ENCODE data around the gene WDR88.
"Not testable (repeated sequence)": the region's sequence is repeated elsewhere in the genome, so short reads cannot be mapped to it uniquely, and the experiment has no call there.

The WDR88 gene

DNA sequence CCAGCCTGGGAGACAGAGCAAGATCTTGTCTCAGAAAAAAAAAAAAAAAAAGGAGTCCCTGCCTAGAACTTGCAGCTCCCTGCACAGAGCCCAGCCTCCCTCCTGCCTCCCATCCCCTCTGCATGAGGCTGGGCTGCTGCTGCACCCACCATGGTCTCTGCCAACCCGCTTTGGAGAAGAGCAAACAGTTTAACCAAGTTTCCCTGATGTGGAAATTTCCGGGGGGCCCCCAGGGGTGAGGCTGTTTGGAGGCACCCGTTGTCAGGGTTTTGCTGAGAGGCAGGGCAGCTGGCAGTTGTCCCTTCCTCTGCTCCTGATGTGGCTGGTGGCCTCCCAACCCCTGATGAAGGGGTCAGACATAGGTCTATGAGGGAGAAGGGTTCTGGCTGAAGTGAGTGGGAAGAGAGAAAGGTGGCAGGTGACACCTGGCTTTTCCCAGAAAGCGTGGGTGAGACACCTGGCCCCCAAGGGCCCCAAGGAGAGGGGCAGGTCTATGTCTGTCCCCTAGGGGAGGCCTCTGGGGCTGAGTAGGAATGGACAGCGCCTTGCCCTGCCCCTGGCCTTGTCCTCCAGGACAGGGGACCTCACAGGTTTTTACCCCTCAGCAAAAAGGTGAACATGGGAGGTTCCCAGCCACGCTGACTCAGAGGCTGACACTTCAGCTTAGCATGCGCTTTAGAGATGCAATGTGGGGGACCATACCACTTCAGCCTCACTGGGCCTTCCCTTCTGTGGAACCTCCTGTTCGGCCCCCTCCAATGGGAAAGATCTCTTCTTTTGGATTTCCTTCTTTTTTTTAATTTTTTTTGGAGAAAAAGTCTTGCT is 67.7 kb downstream of the WDR88 start:
- DNase-seq: no peak

DNA sequence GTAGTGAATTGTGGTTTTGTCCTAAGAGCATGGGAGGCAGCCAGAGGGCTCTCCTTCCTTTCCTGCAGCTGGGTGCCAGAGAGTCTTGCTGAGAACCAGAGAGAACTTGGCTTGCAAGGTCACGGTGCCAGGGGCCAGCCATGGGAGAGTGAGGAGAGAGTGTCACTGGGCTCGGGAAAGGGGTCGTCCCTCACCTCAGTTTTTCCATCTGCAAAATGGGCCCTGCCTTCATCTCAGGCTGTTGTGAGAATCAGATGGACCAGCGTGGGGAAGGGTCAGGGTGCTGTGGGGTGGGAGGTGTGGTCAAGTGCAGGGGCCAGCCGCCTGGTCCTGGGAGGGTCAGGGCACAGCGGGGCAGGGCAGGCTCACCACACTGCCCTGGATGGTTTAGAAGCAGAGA is 69.6 kb downstream of the WDR88 start:
- no peak for DNase-seq

DNA sequence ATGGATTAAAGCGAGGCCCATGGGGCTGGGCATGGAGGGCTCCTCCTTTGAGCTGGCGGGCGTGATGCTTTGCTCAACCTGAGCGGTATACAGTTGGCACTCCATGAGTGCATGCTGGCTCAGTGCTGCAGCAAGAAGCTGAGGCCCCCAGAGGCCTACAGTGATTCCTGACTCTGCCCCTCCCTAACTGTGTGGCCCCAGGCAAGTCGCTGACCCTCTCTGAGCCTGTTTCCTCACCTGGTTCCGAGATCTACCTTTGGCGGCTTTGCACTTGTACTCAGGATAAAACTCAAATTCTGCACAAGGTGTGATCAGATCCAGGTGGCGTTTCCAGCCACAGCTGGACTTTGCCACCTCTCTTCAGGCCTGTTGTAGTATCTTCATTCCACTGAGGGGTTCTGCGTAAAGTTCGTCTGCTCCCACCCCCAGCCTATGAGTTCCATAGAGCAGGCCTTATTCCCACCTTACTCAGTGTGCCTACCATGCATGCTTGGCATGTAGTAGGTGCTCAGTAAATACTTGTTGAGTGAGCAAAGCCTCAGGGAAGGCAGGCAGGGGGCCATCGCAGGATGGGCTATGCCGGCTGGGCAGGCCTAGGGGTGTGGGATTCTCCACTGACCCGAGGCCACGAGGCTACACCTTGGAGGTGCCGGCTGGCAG is 70.1 kb downstream of the WDR88 start:
- no peak for DNase-seq

DNA sequence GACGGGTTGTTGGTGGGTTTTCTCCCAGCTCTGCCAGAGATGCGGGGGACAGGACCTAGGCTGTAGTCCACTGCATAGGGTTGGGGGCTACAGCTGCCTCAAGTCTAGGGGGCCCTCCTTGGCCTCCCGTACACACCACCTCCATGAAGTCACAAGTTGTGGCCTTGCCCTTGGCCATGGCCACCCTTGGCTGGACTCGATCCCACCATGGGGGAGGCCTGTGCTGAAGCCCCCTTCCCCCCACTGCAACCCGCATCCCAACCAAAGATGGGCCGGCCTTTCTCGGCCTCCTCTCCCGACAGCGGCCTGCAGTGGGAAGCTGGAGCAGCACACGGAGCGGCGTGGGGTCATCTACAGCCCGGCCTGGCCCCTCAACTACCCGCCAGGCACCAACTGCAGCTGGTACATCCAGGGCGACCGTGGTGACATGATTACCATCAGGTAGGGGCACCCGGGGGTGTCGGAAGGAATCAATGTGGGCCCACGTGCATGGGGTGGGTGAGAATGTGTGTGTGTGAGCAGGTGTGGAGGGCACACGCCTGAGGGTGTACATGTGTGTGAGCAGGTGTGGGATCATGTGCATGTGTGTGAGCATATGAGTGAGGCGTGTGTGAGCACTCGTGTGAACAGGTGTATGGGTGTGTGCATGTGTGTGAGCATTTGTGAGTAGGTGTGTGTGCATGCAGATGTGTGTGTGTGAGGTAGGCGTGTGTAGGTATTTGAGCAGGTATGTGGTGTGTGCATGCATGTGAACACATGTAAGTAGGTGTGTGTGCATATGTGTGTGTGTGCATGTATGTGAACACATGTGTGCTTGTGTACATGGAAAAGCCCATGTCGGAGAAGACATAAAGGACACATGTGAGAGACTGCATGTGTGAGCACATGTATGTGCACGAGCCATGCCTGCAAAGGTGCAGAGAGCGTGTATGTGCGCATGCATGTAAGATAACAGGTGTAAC is 70.9 kb downstream of the WDR88 start:
- DNase-seq: no peak

DNA sequence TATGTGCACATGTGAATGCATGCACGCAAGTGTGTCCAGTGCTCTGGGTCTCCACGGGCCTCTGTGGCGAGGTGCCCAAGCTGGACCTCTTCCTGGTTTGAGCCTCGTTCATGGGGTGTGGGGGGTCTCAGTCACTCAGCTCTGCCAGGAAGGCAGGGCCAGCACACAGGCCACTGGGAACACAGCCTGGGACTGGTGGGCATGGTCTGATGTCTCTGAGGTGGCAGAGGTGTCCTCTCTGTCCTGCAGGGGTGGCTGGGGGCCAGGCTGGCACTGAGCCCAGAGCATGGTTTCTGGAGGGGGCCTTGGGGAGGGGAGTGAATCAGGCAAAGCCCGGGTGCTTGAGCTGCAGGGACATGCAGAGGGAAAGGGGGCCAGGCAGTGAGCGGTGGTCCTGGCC is 71.6 kb downstream of the WDR88 start:
- DNase-seq: no peak

DNA sequence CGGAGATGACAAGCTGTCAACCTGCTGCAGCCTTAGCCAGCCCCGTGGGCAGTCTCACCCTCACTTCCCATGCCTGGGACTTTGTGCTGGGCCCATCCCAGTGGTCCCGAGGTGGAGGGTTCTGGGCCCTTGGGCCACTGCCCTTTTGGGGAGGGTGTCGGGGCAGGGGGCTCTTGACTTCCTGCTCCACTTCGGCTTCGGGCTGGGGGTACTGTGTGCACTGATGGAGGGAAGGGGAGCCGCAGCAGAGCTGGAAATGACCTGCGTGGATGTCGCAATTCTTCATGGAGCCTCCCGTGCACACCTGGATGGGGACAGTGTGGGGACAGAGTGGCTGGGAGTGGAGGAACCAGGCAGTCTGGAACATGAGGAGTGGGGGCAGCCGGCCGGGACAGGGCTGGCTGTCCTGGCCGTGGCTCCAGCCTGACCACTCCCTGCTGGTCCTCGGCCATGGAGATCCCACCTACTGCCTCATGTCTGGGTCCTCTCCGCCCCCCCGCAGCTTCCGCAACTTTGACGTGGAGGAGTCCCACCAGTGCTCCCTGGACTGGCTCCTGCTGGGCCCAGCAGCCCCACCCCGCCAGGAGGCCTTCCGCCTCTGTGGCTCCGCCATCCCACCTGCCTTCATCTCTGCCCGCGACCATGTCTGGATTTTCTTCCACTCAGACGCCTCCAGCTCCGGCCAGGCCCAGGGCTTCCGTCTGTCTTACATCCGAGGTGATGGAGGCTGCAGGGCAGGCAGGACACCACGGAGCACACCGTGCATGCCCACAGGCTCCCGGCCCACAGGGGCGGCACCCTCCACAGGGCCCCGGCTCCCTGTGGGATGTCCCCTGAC is 72.4 kb downstream of the WDR88 start:
- no peak for DNase-seq

DNA sequence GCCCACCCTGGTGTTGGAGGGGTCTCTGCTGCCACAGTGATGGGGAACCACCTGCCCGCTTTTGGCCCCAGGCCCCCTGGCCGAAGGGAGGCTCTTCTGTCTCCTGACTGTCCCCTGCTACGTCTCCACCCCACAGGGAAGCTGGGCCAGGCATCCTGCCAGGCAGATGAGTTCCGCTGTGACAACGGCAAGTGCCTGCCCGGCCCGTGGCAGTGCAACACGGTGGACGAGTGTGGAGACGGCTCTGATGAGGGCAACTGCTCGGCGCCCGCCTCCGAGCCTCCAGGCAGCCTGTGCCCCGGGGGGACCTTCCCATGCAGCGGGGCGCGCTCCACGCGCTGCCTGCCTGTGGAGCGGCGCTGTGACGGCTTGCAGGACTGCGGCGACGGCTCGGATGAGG is 73.2 kb downstream of the WDR88 start:
- no peak for DNase-seq

DNA sequence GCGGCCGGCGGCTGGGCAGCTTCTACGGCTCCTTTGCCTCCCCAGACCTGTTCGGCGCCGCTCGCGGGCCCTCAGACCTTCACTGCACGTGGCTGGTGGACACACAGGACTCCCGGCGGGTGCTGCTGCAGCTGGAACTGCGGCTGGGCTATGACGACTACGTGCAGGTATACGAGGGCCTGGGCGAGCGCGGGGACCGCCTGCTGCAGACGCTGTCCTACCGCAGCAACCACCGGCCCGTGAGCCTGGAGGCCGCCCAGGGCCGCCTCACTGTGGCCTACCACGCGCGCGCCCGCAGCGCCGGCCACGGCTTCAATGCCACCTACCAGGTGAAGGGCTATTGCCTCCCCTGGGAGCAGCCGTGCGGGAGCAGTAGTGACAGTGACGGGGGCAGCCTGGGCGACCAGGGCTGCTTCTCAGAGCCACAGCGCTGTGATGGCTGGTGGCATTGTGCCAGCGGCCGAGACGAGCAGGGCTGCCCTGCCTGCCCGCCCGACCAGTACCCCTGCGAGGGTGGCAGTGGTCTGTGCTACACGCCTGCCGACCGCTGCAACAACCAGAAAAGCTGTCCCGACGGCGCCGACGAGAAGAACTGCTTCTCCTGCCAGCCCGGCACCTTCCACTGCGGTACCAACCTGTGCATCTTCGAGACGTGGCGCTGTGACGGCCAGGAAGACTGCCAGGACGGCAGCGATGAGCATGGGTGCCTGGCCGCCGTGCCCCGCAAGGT is 73.8 kb downstream of the WDR88 start:
- no peak for DNase-seq

DNA sequence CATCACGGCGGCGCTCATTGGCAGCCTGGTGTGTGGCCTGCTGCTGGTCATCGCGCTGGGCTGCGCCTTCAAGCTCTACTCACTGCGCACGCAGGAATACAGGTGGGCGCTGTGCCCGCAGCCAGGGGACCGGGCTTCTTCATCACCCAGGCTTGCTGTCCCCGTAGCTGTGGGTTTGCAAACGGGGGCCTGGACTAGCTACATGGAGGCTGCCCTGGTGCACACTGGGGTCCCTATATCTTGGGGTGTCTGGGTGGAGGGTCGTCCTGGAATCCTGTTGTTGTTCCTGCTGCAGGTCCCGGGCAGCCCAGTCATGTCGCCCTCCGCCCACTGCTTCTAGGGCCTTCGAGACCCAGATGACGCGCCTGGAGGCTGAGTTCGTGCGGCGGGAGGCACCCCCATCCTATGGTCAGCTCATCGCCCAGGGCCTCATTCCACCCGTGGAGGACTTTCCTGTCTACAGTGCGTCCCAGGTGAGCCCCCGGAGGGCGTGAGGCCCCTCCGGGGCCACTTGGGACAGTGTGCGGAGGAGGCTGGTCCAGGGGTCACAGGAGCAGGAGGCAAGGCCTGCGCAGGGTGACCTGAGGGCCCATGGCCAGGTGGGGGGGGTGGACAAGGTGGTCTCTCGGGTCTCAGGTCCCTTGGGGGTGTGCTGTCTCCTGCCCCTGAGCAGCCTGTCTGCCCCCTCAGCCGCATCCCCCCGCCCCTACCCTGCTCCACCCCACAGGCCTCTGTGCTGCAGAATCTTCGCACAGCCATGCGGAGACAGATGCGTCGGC is 74.5 kb downstream of the WDR88 start:
- no peak for DNase-seq

DNA sequence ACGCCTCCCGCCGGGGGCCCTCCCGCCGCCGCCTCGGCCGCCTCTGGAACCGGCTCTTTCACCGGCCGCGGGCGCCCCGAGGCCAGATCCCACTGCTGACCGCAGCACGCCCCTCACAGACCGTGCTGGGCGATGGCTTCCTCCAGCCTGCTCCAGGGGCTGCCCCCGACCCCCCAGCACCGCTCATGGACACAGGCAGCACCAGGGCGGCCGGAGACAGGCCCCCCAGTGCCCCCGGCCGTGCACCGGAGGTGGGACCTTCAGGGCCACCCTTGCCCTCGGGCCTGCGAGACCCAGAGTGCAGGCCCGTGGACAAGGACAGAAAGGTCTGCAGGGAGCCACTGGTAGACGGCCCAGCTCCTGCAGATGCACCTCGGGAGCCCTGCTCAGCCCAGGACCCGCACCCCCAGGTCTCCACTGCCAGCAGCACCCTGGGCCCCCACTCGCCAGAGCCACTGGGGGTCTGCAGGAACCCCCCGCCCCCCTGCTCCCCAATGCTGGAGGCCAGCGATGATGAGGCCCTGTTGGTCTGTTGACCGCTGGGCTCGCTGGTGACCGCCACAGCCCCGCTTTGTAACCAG is 75.2 kb downstream of the WDR88 start:
- no peak for DNase-seq

DNA sequence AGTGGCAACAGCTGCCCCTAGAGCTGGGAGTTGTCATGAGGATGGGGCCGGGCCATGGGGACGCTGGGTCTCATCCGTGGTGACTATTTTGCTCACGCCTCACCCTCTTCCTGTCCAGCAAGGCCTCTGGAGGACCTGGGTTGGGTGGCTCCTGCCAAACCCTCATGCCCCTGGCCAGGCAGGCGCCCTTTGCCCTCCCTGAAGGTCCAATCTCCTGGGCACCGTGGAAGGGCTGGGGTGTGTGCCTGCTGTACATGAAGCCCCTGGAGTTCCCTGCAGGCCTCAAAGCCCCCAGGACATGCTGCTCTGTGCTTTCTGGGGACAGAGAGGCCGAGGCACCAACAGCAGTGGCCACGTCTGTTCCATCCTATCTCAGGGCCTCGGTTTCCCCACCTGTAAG is 76.0 kb downstream of the WDR88 start:
- DNase-seq: no peak

DNA sequence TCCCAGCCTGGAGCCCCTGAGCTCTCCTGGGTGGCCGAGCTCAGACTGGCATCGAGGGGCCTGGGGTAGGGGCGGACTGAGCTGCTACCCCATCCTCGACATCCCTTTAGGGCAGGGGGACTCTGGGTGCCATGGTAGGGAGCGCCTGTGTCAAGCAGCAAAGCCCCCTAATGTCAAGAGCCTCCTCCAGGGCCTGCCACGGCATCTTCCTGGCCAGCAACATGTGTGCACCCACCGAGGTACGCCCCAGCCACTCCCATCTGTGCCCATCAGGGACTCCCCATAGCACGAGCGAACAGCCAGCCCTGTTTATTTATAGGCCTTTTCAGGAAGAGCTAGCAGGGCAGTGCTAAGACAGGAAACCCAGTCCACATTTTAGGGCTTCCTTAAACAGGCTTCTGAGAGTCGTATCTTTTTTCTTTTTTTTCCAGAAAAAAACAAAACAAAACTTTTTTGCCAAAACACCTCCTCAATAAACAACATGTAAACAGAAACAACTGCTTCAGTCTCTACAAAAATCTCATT is 76.5 kb downstream of the WDR88 start:
- no peak for DNase-seq

DNA sequence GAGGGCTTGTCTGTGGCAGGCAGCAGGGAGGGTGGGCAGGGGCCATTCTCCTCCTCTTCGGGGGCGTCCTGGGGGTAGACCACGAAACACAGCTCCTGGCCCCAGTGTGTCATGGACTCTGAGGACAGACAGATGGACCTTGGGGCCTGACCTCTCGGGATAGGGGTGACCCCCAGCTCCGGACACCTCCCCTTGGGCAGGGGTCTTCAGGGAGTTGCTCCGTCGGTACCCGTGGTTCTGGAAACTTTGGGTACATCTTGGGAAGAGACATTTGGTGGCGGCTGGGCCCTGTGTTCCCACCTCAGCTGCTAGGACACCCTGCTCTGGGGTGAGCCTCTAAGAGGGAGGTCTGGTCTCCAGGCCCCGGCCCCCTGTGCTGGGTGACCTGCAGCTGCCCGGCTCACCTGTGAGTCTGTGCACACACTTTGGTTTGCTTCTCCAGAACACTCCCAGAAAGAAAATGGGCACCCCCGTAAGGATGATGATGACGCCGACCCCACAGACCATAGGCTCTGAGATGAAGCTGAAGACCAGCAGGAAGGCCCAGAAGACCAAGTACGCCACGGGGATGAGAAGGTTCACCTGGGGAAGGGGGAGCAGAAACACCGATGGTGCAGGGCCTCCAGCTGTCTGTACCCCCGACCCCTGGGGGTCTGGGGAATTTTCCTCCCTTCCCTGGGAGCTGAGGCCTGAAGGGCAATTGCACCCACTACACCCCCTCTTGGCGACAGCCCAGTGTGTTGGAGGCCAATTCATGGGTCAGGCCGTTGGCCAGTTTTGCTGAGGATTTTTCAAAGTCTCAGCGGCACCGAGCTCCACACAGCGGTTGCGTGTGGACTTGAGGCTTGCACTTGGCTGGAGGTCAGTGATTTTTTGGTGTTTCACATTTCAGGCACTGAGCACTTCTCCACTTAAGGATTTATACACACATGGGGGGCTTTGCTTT is 77.3 kb downstream of the WDR88 start:
- DNase-seq: no peak

DNA sequence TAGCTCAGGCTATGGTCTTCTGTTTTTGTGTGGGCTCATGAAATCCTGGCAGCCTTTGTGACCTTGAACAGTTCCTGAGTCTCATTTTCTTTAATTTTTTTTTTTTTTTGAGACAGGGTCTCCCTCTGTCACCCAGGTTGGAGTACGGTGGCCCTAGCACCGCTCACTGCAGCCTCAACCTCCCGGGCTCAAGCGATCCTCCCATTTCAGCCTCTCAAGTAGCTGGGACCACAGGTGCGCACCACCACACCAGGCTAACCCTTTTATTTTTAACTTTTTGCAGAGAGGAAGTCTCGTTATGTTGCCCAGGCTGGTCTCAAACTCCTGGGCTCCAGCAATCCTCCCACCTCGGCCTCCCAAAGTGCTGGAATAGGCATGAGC is 77.9 kb downstream of the WDR88 start:
- DNase-seq: not testable (repeated sequence)

DNA sequence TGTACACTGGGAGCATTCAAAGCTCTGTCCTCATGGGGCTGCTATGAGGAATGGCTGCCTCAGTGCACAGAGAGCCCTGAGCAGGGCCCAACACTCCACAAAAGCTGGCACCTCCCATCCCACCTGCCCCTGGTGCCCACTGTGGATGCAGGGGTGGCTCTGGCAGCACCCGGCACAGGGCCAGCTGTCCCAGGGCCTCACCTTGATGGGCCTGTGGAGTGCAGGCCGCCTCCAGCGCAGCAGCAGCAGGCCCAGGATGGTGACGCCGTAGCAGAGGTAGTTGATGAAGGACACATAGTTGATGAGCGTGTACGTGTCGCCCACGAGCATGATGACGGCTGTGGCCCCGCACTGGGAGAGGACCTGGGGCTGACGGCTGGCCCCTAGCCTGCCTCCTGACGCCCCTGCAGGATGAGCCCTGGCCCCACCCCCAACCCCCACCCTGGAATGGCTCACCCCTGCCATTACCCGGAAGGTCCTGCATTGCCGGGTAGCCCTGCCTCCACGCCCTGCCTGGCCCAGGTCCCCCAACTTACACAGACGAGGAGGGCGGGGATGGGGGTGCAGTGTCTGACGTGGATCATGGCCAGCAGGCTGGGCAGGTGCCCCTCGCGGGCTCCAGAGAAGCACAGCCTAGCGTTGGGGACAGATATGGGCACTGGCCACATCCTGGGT is 78.5 kb downstream of the WDR88 start:
- no peak for DNase-seq

DNA sequence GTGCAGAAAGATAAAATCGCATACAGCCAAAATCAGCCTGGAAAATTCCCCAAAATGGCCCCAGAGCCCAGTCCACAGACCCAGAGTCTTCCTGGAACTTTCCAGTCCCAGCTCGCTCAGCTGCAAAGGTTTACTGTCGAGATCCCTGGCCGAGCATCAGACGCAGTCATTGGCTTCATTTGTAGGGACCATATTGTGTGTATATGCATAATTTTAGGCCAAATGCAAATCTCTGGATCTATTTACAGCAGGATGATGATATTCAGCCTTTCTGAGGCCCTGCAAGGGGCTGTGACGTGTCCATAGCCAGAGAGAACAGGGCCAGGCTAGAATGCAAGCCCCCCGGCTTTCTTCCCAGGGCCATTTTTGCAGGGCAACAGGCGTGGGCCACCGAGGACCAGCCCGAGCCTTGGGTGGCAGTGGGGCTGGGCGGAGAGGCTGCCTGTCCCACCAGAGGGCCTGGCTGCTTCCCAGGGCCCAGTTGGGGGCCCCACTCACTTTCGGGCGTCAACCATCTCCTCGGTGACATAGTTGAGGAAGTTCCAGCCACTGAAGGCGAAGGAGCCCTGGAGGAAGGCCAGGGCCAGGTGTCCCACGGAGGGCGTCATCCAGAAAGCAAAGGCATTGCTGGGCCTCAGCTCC is 80.0 kb downstream of the WDR88 start:
- DNase-seq: no peak

DNA sequence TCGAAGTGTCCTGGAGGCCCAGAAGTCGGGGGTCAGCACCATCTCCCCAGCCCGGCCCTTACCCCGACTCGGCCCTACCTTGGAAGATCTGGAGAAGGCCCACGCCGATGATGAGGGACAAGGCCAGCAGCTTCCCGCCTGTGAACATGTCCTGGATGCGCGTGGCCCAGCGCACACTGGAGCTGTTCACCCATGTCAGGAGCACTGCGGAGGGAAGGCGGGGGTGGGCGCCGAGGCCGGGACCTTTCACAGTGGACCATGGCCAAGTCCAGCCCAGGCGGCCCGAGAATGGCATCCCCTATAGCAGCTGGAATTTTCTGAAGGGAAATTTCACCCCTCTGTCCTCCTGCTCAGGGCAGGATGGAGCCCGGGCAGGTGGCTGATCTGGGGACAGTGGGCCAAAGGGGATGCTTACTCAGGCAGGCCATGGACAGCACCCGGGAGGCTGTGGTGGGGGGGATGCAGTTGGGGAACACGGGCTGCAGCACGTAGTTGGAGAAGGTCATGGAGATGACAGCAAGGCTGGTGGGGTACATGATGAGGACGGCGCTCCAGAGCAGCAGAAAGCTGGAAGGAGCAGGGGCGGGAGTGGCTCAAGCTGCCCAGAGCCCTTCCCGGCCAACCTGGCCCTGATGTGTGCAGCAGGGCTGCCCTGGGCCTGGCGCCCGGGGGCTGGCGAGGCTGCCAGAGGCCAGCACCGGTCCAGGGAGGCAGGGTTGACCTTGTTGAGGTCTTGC is 80.7 kb downstream of the WDR88 start:
- no peak for DNase-seq

All from NCI-H2081 (cell line).